HG03558 (cell line): ENCODE data around the gene TMEM87B.

Experiments
- ATAC-seq: cut with Tn5 transposase; IDR thresholded peaks from one replicate; pipeline ENCODE4 v1.9.1; 2021; ENCODE audit warnings: moderate number of reproducible peaks; ENCODE audit not compliant: unreplicated experiment; ENCODE audit errors: extremely low read depth

Gene TMEM87B

DNA sequence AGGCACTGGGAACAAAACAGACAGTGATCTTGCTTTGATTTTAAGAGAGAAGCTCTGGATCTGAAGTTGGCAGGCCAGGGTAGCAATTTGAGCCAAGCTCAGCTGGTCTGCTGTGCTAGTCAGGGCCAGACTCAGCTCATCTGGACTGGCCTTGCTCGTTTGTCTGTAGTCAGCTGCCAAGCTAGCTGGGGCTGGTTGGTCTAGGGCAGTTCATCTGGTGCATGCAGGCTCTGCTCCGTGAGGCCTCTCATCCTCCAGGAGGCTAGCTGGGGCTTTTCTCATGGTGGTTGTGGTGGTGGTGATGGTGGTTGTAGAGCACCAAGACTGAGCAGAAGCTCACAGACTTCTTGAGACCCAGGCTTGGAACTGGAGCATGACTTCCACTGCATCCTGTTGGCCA lies 93.4 kb downstream of the TMEM87B start:
- ATAC-seq = no peak

DNA sequence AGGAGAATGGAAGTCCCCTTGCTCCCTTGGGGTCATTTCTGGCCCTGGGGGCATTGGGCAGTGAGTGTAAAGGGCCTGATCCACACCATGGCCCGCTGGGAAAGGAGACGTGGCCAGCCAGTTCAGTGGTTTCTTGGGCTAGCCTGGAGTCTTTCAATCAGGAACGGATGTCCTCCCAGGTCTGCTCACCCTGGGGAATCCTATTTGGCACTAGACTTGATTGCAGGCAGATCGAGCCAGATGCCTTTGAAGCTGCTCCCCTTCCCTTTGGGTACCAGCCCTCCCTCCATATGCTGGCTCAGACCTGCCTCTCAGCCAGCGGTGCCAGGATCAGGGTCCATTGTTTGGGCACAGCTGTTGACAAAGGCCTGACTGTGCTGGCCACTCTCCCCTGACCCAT lies 94.1 kb downstream of the TMEM87B start:
- ATAC-seq = no peak

DNA sequence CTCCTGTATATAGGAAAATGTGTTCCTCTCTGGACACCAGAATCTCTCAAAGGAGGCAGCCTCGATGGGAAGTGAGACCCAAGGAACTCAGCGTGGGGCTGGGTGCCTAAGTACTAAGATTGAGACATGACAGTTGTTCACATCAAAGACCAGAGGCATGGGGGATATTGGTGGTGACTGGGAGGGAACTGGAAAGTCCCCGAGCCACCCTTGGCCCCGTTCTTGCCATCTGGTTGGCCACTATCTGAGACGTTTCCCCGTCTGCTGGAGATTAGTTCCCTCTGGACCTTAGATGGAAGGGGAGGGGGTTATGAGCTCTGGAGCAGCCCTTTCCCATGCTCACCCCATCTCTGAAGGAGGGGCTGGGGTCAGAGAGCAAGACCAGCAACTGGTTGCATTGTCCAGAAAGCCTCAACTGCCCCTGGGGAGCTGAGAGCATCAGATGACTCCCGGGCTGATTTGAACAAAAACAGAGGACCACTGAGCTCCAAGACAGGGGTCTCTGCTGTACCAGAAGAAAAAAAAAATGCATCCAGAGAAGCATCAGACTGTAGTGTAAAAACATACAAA lies 94.9 kb downstream of the TMEM87B start:
- no peak for ATAC-seq

DNA sequence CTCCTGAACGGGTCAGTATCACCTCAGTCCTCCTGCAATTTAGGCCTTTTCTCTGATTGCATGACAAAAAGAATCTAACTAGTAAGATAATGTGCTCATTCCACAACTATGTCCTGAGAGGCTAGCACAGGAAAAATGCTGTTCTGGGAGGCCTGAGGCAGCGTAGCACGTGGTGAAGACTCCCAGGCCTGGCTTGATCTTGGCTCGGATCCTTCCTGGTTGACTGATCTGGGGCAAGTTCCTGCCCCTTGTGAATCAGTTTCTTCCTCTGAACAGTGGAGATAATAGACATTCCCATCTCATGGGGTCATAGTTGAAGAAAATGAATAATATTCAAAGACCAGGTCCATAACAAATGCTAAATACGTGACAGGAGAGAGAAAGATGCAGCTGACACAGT lies 95.4 kb downstream of the TMEM87B start:
- ATAC-seq = no peak

DNA sequence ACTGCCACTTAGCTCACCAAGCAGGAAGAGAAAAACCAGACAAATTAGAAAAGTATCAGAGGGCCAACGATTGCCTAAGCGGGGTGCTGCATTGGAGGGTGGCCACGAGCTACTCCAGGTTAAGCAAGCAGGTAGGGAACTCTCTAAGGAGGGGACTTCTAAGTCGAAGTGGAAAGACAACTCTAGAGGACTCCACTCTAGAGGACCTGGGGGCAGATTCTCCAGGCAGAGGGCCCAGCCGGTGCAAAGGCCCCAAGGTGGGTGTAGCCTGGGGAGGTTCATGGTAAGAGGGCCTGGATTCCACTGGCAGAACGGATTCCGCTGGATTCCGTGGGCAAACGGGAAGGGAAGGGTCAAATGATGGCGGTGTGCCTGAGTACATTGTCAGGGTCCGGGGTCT lies 95.8 kb downstream of the TMEM87B start:
- no peak for ATAC-seq

DNA sequence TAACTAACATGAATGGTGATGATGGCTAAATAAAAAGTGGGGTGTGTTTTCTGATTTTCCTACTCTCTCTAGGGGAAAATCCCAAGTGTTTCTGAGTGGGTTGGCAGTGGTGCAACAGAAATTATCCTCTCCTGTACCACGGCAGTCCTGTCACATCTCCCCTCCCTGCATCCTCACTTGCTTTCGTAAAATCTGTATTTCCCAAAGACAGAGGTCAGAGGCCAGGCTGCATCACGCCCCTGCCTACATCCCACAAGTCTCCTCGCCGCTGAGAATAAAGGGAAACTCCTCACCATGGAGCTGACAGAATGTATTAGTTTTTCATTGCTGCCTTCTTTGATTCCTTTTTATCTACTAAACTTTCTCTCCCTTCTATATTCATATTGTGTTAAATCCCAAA lies 96.2 kb downstream of the TMEM87B start:
- no peak for ATAC-seq

DNA sequence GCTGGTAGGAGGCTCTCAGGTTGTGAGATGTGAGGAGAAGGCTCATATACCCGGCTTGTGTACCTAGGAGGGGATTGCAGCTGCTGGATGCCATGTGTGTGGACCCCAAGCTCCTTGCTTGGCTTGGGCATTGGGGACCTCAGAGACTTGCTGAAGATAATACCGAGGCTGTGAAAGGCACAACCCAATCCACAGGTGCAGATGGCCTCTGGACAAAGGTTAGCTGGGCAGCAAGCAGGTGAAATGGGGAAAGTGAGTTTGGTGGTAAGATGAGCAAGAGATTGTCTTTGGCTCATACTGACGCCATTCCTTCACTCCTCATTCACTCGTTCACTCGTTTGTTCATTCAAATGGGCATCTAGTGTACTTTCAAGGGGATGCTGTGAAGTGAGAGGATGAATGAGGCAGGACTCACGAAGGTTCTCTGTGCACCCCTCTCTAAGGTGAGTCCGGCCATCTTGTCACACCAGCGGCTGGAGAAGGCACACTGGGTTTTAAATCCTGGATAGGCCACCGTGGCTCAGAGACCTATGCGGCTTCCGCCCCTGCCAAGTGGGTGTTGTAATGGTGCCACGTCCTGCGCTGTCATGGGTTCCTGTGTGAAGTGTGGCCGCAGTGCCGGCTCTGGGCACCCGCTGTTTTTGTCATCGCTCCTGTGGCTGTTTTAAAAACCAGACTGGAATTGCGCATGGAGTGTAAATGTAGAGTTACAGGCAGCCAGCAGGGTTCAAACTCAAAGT lies 96.8 kb downstream of the TMEM87B start:
- no peak for ATAC-seq

DNA sequence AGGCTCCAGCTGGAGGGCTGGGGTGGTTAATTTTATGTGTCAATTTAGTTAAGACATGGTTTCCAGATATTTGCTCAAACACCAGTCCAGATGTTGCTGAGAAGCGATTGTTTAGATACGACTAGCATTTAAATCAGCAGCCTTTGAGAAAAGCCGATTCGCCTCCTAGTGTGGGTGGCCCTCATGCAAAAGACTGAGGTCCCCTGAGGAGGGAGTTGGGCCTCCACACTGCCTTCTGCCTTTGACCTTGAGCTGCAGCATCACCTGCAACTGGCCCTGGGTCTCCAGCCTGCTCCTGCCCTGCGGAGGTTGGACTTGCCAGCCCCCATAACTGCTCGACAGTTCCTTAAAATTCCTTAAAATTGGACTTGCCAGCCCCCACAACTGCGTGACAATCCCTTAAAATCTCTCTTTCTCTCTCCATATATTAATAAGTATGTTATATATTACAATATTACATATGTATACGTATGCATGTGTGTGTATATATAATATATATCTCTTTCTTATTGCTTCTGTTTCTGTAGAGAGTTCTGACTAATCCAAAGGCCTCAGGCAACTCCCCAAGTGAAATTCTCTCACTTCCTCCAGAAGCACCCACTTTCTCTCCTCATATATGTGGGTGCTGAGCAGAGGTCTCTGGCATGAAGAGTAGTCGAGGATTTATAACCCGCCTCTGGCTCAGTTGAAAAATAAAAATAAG lies 97.6 kb downstream of the TMEM87B start:
- no peak for ATAC-seq

DNA sequence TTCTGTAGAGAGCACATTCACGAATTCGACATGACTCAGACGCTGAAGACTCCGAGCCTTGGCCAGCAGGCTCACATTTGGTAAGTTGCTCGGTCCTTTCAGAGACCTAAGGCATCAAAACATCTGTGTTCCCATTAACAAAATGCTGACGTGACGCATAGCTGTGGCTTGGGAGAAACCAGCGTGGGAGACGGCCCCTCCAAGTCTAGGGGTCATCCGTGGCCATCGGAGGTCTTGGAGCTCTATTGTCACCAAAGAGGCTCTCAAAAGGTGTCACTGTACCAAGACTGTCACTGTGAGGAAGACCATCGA lies 98.1 kb downstream of the TMEM87B start:
- no peak for ATAC-seq

DNA sequence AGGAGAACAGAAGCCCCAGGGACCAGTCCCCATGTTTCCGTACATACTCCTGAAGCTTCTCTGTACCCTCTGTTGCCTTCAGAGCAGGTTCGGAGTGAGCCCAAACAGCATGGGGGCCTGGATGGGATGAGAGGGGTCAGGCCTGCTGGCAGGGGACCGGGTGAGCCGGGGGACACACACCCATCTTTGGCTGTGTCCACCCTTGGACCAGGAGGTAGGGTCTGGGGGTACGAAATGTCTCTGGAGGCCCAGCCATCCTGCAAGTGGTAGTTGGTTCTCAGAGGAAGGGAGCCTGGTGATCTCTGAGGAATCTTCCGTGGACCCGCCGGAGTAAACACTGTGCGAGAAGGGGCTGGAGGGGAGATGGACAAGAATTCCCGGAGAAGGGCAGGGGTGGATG lies 98.4 kb downstream of the TMEM87B start:
- ATAC-seq = no peak

DNA sequence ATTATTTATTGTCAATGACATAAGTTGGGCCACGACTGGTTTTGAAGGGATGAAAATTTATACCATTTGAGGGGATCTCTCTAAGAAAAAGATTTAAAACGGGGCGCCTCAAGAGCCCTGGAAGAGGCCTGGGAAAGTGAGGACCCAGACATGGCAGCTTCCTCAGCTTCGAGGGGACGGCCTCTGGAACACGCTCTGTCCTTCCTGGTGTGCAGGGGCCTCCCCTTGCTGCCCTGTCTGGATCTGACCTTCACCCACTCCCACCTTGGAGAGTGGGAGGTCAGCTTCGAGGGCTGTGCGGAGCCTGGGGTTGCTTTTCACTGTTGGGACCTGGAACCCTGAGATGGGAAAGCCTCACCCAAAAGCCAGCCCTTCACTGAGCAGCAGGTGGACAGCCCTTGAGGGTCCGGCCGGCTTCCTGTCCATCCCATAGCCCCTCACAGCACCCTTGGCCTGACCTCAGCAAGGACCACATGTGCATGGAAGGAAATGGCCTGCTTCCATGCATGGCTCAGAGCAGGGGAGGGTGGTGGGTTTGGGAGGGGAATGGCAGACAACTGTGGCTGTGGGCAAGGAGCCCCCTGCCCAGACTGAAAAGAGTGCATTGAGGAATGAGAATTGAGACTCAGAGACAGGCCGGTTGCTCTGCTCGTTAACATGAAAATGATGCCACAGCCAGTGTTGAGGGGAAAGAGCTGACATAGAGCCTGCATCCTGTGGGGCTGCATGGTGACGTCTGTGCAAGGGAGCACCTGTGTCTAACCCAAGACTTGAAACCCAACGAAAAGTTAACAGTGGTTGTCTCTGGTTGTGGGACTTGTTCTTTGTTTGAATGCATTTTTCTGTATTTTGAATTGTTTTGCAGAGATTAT lies 99.4 kb downstream of the TMEM87B start:
- no peak for ATAC-seq

DNA sequence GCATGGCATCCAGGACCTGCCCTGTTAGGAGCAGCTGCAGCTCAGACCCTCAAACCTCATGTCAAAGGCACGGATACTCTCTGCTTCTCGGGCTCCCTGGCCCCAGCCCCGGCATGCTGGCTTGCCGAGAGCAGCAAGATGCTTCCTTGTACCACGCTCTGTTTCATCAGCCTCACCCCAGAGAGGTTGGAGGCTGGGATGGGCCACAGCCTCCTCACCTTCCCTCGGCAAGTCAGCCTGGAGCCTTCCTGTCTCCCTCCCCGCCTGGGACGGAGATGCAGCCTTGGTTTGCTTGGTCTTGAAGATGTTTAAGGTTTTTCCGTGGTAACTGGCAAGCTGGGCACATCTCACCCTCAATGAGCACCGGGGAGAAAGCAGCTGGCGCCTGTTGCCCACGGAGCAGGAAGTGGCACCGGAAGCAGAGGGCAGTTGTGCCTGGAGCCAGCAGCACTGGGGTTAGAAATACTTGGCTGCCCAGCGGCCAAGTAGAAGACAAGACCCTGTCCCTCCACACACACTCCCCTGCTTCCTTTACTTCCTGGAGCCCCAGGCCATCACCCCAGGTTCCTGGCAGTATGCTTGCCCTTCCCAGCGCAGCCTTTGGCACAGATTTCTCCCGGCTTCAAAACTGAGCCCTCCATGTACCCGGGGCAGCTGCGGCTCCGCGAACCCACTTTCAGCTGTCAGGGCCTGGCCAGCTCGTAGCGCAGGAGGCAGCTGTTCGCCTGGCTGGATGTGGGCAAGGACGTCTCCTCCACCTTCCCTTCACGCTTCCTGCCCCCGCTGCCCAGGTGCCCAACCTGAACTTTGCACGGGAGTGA lies 100.5 kb downstream of the TMEM87B start:
- no peak for ATAC-seq

DNA sequence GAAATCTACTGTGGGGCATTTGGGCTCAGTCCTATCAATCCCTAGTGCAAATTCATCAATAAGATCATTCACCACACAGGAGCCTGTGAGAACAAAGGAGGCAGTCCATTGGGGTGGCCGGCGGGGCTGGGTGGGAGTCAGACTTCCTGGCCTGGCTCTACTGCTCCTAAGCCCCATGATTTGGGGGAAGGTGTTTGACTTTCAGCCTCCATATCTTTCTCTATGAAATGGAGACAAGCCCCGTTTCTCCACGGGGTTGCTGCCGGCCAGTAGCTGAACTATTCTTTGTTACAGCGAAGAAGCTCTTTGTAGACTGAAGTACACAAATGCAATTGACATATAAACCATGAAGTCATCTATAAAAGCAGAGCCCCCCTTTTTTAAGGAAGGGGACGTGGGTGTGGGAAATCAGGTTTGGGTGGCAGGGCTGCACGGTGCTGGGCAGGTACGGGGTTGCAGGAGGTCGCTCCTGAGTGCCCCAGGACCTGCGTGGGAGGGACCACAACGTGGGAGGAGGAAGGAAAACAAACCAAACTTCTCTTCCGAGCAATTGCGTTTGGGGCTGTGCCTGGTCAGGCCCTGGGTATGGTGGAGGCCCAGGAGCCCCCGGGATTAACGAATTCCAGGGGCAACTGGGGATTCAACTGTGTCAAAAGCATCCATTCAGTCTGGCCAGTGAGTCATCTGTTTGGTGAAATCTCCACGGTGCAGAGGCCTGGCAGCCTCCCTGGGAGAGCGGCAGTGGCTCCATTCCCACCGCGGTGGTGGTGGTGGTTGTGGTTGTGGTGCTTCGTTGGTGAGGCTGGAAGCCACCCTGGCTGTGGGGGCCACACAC lies 101.3 kb downstream of the TMEM87B start:
- ATAC-seq = no peak

DNA sequence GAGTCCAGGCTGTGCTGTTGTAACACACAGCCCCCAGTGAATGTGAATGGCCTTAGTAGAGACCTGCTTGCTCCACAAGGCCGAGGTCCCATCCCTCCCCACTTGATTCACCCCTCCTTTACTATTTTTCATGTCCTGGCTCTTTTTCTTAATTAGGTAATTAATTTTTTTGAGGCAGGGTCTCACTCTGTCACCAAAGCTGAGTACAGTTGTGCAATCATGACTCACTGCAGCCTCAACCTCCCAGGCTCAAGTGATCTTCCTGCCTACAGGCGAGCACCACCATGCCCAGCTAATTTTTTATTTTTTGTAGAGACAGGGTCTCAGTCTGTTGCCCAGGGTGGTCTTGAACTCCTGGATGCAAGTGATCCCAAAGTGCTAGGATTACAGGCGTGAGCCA lies 102.4 kb downstream of the TMEM87B start:
- ATAC-seq = no peak

DNA sequence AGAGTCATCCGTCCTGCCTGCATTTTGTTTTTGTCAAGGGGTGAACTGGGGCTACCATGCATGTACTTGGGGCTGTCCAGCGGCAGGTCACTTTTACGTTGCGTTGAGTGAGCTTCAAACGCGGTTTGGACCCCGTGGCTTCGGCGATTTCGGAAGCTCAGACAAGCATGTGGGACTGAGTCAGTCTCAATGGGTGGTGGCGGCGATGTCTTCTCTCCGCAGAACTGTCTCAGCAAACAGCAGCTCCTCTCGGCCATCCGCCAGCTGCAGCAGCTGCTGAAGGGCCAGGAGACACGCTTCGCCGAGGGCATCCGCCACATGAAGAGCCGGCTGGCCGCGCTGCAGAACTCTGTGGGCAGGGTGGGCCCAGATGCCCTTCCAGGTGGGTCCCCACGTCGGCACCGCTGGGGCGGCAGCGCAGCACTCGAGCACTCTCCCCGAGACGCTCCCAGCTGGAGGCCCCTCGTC lies 104.4 kb downstream of the TMEM87B start:
- no peak for ATAC-seq

DNA sequence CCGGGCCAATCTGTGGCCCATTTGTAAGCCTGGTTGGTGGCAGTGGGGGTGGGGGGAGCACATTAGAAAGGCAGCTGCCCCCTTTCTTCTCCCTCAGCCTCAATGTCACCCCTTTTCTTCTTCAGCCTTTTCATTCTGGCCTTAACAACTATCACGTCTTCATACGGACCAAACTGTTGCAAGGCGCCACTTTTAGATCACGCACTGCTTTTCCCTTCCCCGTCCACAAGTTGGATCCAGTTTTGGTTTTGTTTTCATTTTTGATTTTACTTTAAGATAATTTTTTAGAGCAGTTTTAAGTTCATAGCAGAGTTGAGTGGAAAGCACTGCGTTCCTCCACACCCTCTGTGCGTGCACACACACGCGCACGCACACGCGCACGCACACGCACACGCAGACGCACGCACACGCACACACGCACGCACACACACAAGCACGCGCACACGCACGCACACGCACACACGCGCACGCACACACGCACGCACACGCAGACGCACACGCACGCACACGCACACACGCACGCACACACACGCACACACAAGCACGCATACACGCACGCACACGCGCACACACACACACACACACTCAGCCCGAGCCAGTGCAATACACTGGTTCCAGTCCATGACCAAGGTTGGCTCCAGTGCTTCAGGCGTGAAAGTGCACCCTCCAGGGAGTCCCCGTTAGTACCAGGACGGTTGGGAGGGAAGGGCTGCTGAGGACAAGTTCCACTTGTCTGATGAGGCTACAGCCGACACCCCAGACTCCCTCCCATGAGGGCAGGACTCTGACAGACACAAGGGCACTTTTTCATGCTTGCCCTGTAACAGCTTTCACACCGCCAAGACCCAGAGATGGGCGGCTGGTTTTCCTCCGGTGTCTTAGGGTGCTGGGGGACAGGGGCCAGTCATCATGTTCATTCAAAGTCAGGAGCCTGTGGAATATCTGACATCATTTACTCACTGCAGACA lies 105.5 kb downstream of the TMEM87B start:
- no peak for ATAC-seq

DNA sequence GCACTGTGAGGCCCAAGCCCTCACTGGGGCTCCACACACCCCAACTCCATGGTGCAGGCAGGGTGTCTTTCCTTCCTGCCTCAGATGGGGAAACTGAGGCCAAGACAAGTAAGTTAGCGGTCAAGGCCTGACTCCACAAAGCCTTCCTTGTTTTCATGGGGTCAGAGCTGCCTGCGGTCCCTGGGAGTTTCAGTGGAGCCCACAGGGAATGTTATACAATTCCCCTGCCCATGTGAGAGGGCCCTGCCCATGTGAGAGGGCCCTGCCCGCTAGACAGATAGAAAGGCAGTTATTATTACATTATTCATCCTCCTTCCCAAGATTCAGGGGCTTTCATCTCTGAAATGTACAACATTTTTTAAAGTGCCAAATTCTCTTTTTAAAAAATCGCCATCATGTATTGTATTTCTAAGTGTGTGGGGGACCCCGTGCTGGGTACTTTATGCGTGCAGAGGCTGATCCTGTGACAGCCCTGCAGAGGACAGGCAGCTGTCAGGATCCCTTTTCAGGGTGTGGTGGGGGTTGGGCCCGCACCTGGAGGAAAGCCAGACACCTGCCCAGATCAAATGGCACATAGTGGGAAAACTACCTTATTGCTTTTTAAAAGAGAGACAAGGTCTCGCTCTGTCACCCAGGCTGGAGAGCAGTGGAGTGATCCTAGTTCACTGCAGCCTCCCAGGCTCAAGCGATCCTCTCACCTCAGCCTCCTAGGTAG lies 106.5 kb downstream of the TMEM87B start:
- no peak for ATAC-seq
